GM18909 (cell line): ENCODE data around the gene FES.
"Not testable (repeated sequence)": the region's sequence is repeated elsewhere in the genome, so short reads cannot be mapped to it uniquely, and the experiment has no call there.

Experiments used
- ATAC-seq: cut with Tn5 transposase; IDR thresholded peaks from one replicate; pipeline ENCODE4 v1.9.1; 2021; ENCODE audit warnings: mild to moderate bottlenecking; ENCODE audit not compliant: unreplicated experiment, poor library complexity

FES gene

GRCh38 chr15:90860942-90861675, 23.2 kb upstream of the FES start:
- no peak for ATAC-seq

- ATAC-seq = no peak
Observed at GRCh38 chr15:90862487-90862886, 21.8 kb upstream of the FES start.

DNA sequence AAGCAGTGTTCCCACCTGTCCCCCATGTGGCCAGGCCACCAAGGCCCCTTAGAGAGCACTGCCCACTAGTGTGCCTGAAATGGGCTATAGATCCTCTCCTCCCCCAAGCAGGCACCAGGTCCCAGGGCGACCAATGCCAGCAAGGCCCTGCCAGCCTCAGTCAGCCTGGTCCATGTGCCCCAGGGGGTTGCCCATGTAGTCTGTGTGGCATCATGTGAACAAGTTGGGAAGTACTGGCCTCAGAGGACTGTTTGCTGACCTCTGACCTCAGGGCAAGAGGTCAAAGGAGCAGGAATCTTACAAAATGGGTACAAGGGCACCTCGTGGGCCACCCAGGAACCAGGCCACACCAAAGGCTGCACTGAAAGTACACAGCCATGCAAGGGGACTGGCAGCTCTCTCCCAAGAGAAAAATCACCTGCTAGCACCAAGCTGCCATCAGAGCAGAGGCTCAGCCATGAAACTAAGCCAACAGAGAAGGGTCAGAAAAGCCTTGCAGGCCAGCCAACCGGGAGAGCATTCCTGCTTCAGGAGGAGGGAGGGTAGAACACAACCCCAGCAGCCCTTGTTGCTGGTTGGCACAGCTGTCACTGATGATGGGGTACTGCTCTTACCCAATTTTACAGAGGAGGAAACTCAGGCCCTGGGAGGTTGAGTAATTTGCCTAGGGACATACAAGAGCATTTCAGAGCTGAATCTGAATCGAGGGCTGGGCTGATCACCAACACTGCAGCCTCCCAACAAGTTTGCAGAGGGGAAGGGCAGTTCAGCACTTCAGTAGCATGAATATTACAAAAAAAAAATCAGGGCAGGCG, 21.1 kb upstream of the FES start:
- no peak for ATAC-seq

- no peak for ATAC-seq
Observed at GRCh38 chr15:90863987-90864386, 20.3 kb upstream of the FES start.

- ATAC-seq = no peak
Observed at GRCh38 chr15:90864507-90864906, 19.8 kb upstream of the FES start.

DNA sequence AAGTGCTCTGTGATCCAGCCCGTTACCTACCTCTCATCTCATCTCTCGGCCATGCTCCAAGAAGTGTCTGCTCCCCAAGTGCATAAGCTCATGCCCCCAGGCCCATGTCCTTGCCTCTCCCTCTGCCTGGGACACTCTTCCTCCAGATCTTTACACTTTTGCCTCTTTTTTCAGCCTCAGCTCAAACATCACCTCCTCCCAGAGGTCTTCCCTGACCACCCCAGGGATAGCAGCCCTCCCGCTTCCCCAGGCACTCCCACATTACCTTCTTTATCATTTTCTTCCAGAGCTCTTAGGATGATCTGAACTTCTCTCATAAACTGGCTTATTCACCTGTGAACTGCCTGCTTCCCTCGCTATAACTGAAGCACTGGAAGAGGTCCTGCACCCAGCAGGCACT, 18.6 kb upstream of the FES start:
- ATAC-seq = no peak

- ATAC-seq = no peak
Observed at GRCh38 chr15:90866161-90866715, 18.1 kb upstream of the FES start.

DNA sequence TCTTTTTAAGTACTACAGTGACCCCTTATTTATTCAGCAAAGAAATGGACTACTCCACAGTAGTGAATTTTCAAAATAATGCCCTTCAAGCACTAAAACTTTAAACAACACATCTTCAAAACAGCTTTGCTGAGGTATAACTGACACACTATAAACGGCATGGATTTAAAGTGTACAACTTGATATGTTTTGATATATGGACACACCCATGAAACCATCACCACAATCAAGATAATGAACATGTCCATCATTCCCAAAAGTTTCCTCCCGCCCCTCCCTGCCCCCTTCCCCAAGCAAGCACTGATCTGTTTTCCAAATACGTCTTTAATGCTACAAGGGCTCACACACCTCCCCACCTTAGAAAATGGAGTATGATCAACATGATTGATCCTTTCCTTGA, 17.5 kb upstream of the FES start:
- ATAC-seq = no peak

- ATAC-seq = no peak
Observed at GRCh38 chr15:90868261-90868689, 16.0 kb upstream of the FES start, which contains the start of gene FURIN. TSS of gene FURIN (plus strand) at chr15:90868588. CDS start at chr15:90875741, 7,153 bp downstream.

DNA sequence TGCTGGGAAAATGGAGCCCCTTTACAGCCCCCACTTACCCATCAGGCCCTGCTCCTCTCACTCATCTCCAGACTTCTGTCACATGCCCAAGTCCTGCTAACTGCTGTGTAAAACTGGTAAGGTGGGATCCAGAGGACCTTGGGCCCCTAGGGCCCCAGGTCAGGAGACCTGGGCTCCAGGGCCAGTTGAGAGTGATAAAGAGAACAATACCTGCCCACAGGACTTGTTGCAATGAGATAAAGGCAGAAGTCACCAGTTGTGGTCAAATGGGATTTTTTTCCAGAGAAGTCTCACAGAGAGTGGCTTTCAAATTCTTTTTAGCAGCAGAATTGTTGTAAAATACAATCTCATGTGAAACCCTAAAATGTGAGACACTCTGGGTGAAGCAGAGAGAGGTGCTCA, 15.2 kb upstream of the FES start:
- no peak for ATAC-seq

DNA sequence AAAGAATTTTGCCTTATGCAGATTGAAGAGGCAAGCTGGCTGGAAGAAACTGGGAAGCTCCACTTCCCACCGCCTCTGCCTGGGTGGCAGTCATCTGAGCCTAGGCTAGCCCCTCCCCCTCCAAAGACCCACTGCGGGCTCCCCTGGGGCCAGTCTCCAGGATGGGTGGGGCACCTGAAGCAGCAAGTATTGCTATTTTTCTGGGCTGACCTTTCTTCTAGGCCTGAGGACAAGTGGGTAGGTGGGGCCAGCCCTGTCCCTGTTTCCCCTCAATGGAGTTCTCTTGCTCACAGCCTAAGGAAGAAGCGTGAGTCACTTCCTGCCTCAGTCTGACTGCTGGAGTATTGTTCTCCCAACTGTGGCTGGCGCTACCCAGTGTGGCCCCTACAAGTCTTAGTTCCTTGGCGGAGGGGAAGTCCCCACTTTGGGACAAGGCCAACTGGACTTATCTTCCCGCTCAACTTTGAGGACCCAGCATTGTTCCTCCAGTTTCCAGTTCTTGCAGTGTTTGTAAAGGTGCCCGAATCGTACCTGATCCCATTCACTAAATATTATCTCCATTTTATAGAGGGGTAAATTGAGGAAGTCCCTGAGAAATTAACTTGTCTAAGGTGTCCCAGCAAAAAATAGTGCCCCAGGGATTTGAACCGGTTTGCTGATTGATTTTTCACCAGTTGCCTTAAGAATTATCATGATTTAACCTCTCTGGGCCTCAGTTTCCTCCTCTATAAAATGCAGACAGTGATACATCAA, 14.5 kb upstream of the FES start:
- no peak for ATAC-seq

DNA sequence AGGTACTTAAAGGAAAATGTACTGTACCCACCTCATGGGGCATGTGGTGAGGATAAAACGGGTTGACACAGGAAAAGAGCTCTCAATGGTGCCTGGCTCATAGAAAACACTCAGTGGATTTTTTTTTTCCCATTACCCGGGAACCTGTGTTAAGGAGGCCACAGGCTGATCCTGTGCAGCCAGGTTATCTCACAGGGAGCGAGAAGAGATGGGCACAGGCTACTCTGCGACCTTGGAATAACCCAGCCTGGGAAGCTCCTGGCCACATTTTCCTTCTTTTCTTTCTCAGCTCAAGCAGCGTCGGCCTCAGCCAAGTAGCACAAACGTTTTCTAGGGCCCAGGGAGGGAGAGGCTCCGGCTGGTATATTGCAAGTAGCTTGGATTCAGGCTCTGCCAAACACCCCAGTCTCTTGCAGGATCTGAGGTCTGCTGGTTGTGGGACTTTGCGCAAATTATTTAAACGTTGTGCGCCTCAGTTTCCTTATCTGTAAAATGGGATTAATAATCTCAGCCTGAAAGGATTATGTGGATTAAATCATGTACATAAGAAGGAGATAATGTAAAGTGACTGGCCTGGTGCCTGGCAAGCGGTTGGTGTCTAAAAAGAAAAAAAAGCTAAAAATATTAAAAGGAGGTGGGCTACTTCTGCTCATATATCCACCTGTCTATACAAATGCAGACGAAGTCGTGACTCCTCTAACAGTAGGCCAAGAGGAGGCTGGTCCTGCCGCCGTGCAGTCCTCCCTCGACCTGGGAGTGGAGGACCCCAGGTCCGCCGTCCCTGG, 13.8 kb upstream of the FES start:
- peak; percentile 3 for ATAC-seq

DNA sequence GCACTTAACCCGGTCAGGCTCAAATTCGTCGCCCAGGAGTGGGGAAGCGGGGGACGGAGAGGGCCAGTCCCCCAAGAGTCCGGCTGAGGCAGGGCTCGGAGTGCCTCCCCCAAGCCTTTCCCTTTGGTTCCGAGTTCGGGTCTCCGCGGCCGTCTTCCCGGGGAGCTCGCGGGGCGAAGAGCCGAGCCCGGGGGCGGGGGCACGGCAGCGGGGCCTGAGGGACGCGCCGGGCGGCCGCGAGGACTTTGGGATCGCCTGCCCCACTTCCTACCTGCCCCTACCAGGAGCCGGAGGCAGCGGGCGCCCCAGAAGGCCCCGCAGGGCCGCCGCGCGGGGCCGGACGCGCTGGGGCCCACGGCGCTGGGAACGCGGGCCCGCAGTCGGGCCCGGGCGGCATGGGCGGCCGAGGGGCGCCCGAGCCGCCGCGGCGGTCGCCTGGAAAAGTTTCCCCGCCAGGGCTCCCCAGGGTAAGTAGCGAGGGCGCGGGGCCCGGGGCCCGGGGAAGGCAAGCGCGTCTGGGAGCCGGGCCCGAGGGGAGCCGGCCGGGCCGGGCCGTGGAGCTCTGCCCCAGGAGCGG, 13.1 kb upstream of the FES start:
- ATAC-seq = peak; percentile 36

DNA sequence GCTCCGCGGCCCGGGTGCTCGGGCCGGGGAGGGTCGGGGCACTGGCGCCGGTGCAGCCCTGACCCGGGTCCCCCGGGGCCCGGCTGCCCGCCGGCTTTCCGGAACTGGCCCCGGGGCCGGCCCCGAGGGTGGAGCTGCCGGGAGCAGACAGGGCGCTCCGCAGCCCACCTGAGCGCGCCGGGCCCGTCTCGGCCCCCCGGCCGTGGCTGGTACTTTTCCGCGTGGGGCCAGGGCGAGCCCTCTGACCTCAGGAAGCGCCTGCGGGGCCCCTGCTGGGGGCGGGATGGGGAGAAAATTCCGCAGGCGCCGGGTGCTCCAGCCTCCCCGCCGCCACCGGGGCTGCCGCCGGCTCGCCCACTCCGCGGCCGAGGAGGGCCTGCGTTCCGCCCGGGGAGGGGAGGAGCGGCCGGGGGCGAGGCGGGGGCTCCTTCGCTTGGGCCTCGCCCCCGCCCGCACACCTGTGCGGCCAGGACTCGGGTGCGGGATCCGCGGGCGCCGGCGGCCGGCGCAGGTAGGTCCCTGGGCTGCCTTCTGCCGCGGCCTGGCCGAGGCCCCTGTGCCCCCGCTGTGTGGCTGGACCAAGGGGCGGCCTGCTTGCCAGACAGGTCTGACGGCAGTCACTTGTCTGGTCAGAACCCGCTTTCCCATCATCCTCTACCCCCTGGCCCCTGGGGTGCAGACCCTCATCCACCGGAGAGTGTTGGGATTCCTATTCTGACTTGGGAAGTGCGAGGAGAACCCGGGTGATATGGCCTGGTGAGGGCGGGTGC, 12.4 kb upstream of the FES start:
- peak; percentile 34 for ATAC-seq

GRCh38 chr15:90872486-90873184, 11.7 kb upstream of the FES start:
- peak; percentile 5 for ATAC-seq

DNA sequence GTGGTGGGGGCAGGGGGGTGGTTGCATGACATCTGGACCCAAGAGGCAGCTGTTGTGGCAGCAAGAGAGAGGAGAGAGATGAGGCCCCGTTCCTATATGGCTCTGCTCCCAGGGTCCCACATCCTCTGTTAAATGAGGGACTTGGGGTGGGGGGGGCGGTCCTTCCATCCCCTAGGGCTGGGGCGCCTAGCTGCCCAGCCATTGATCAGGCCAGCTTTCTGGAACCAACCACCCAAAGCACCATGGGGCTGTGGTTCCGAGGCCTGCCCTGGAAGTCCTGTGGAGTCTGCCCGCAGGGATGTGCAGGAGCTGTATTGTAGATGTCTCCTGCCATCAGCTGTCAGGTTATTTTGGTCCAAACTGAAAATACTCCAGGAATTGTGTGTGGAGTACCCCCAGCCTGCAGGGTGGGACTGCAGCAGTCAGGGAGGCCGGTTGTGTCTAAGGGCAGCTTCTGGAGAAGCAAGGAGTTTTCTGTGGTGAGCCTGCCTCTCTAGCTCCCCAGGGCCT, 10.8 kb upstream of the FES start:
- ATAC-seq = no peak

GRCh38 chr15:90873998-90874605, 10.2 kb upstream of the FES start:
- no peak for ATAC-seq

DNA sequence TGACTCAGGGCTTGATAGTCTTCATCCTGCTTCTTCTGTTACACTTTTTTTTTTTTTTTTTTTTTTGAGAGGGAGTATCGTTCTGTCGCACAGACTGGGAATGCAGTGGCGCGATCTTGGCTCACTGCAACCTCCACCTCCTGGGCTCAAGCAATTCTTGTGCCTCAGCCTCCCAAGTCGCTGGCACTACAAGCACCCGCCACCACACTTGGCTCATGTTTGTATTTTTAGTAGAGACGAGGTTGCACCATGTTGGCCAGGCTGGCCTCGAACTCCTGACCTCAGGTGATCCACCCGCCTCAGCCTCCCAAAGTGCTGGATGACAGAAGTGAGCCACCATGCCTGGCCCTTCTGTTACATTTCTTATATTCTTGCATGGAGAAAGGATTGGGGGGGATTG, 9.3 kb upstream of the FES start:
- not testable (repeated sequence) for ATAC-seq
